ENCODE measurements around the gene PRPF18.

The PRPF18 gene

DNA sequence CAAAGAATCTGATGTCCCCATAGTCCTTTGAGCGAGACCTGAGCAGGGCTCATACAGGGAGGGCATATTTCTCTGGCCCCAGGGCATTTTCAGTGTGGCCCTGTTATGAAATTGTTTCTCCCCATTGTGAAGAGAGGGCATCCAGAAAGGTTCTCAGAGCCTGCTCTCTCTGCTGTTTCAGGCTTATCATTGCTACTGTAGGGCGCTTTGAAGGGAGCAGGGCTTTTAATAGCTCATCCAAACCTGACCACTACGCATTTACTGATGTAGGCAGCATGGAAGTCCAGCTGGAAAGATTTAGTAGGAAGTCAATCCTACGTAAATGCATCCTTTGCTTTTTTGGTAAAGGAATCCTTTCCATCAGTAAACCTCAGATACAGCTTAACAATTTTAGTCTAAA, 68.1 kb downstream of the PRPF18 start:
- TF ChIP-seq POLR2A (IDR thresholded peaks at IDR 0.05; ENCODE audit: extremely low read depth, insufficient read length) (no peak), CTCF (IDR thresholded peaks at IDR 0.05; ENCODE audit: low read depth, low read length) (no peak), MYC (IDR thresholded peaks at IDR 0.05; ENCODE audit: low read depth, low read length) (no peak)
- TF ChIP-seq, protein P1, sequence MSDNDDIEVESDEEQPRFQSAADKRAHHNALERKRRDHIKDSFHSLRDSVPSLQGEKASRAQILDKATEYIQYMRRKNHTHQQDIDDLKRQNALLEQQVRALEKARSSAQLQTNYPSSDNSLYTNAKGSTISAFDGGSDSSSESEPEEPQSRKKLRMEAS (IDR thresholded peaks at IDR 0.05; ENCODE audit: low read depth, low read length): no peak
- no peak overlapping the region for H3K4me3 ChIP-seq (ENCODE audit: low read depth, low read length)
- no peak for DNase-seq (ENCODE audit: low read depth)

DNA sequence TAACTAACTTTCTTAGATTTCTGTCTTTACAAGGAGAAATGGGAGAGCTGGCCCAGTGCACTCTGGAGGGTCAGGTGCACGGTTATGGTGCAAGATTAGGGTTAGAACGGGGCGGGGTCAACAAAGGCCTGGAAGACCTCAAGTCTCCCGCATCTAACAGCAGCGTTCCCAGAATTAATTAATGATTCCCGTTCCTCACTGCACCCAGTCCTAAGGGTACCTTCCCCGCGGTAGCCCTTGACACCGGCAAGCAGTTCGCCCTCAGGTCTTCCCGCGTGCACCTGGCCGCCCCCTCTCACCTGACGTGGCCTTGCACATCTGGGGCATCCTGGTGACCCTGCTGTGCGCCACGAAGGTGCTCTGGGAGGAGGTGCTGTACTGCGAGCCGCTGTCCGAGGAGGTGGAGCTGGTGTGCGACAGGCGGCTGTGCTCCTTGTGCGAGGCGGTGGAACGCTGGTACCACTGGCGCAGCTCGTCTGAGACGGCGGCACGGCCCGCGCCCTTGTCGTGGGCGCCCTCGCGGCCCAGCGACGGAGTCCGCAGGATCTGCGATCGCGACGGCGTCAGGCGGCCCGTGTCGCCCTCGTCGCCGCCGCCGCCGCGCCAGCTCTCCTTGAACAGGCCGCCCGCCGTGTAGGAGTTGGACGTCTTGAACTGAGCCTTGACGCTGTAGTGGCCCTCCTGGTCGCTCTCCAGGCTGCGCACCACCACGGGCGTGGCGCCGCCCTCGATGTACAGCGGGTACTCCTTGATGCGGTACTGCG, 69.8 kb downstream of the PRPF18 start:
- DNase-seq (ENCODE audit: low read depth): no peak
- no peak overlapping the region for H3K4me3 ChIP-seq (ENCODE audit: low read depth, low read length)

GRCh38 chr10:13657101-13657680, 70.4 kb downstream of the PRPF18 start:
- no peak for DNase-seq (ENCODE audit: low read depth)
- TF ChIP-seq POLR2A (IDR thresholded peaks at IDR 0.05; ENCODE audit: extremely low read depth, insufficient read length) (no peak), CTCF (IDR thresholded peaks at IDR 0.05; ENCODE audit: low read depth, low read length) (no peak), MYC (IDR thresholded peaks at IDR 0.05; ENCODE audit: low read depth, low read length) (no peak)
- TF ChIP-seq, protein P1 (IDR thresholded peaks at IDR 0.05; ENCODE audit: low read depth, low read length): no peak
- no peak overlapping the region for H3K4me3 ChIP-seq (ENCODE audit: low read depth, low read length)

More for the DNA sequence above, 69.8 kb downstream of the PRPF18 start:
- no peak for TF ChIP-seq CTCF (IDR thresholded peaks at IDR 0.05; ENCODE audit: low read depth, low read length)
- TF ChIP-seq, protein P1 (IDR thresholded peaks at IDR 0.05; ENCODE audit: low read depth, low read length): no peak
- no peak for TF ChIP-seq POLR2A (IDR thresholded peaks at IDR 0.05; ENCODE audit: extremely low read depth, insufficient read length)
- no peak for TF ChIP-seq MYC (IDR thresholded peaks at IDR 0.05; ENCODE audit: low read depth, low read length)

DNA sequence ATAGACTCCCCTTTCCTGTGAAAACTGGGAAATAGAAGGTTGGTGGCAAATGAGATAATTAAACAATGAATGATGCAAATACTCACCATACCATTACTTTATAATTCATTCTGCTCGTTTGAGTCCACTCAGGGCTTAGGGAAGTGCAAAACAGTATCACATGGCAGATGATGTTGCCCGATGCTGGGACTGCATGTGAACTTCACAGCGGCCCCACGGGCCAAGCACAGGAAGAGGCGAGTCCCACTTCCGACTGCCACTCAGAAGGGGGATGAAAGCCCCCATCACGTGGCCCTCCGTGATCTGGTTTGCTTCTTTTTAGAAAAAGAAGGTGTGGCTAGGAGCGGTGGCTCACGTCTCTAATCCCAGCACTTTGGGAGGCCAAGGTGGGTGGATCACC, 71.5 kb downstream of the PRPF18 start:
- no peak for TF ChIP-seq CTCF (IDR thresholded peaks at IDR 0.05; ENCODE audit: low read depth, low read length)
- TF ChIP-seq, protein P1 (IDR thresholded peaks at IDR 0.05; ENCODE audit: low read depth, low read length): no peak
- no peak for TF ChIP-seq MYC (IDR thresholded peaks at IDR 0.05; ENCODE audit: low read depth, low read length)
- TF ChIP-seq POLR2A (IDR thresholded peaks at IDR 0.05; ENCODE audit: extremely low read depth, insufficient read length): no peak

GRCh38 chr10:13658871-13659685, 72.3 kb downstream of the PRPF18 start:
- TF ChIP-seq POLR2A (IDR thresholded peaks at IDR 0.05; ENCODE audit: extremely low read depth, insufficient read length) (no peak), MYC (IDR thresholded peaks at IDR 0.05; ENCODE audit: low read depth, low read length) (no peak), CTCF (IDR thresholded peaks at IDR 0.05; ENCODE audit: low read depth, low read length) (no peak)
- TF ChIP-seq, protein P1 (IDR thresholded peaks at IDR 0.05; ENCODE audit: low read depth, low read length): no peak
- no peak overlapping the region for H3K4me3 ChIP-seq (ENCODE audit: low read depth, low read length)
- no peak for DNase-seq (ENCODE audit: low read depth)

More for the DNA sequence above, 71.5 kb downstream of the PRPF18 start:
- no peak for DNase-seq (ENCODE audit: low read depth)
- H3K4me3 ChIP-seq (ENCODE audit: low read depth, low read length): no peak overlapping the region
